Hypothalamus (tissue), 51 donors: Measurements from ENCODE around the gene TTC9C.
"Not testable (repeated sequence)": the region's sequence is repeated elsewhere in the genome, so short reads cannot be mapped to it uniquely, and the experiment has no call there.

Source experiments
- DNase-seq, 51 donors: peaks; one replicate each; lab custom pipeline; 2025; lab: John Stamatoyannopoulos, UW

The TTC9C gene

GRCh38 chr11:62709247-62710000 is 18.9 kb upstream of the TTC9C start:
- DNase-seq: peak; percentile 56 to 98 (median 93)

GRCh38 chr11:62710001-62710345 is 18.3 kb upstream of the TTC9C start:
- peak in 5 of 51 donors; percentile 40 to 67 (median 53) for DNase-seq

GRCh38 chr11:62712276-62712812 is 15.9 kb upstream of the TTC9C start:
- DNase-seq: no peak

GRCh38 chr11:62712861-62713260 is 15.4 kb upstream of the TTC9C start:
- no peak for DNase-seq

GRCh38 chr11:62713343-62713742 is 14.9 kb upstream of the TTC9C start:
- no peak for DNase-seq

GRCh38 chr11:62715150-62716130 is 12.8 kb upstream of the TTC9C start:
- no peak for DNase-seq

GRCh38 chr11:62716206-62716605 is 12.1 kb upstream of the TTC9C start:
- no peak for DNase-seq

GRCh38 chr11:62716816-62717215 is 11.5 kb upstream of the TTC9C start:
- DNase-seq: peak in 6 of 51 donors; percentile 2 to 17 (median 9)

GRCh38 chr11:62719302-62719978 is 8.8 kb upstream of the TTC9C start:
- DNase-seq: no peak

GRCh38 chr11:62721994-62722393 is 6.3 kb upstream of the TTC9C start:
- DNase-seq: no peak

- no peak for DNase-seq
Observed at GRCh38 chr11:62724171-62724570, 4.1 kb upstream of the TTC9C start.

GRCh38 chr11:62725646-62726045 is 2.6 kb upstream of the TTC9C start:
- no peak for DNase-seq

GRCh38 chr11:62726156-62726914 is 2.0 kb upstream of the TTC9C start:
- DNase-seq: peak in 2 of 51 donors; percentile 36 to 54

GRCh38 chr11:62726915-62727164 is 1.4 kb upstream of the TTC9C start:
- peak in 2 of 51 donors; percentile 44 to 51 for DNase-seq

GRCh38 chr11:62727165-62727871 is 968 bp upstream of the TTC9C start, which contains the start of gene HNRNPUL2:
Gene HNRNPUL2 (minus strand): TSS chr11:62727457. CDS start chr11:62727156, 301 bp downstream.
- DNase-seq: peak; percentile 89 to 99 (median 96)

- peak in 50 of 51 donors; percentile 53 to 99 (median 82) for DNase-seq
Observed at GRCh38 chr11:62727872-62728170, 465 bp upstream of the TTC9C start.

- DNase-seq: not testable (repeated sequence)
Observed at GRCh38 chr11:62730076-62730475, 1.8 kb downstream of the TTC9C start.

- no peak for DNase-seq
Observed at GRCh38 chr11:62732830-62733229, 4.5 kb downstream of the TTC9C start.

GRCh38 chr11:62737196-62737595 is 8.9 kb downstream of the TTC9C start:
- DNase-seq: no peak
